ENCODE measurements around the gene METTL6. TPM values are rescaled to one million over a fixed set of nuclear protein-coding genes. Genes with fewer than 3 reads are reported as not detected.
"Not testable (repeated sequence)": the region's sequence is repeated elsewhere in the genome, so short reads cannot be mapped to it uniquely, and the experiment has no call there.

METTL6 gene
- total and polyA plus RNA-seq, 7 donors, result 6.5 to 18.5 (median 8.1) TPM

DNA sequence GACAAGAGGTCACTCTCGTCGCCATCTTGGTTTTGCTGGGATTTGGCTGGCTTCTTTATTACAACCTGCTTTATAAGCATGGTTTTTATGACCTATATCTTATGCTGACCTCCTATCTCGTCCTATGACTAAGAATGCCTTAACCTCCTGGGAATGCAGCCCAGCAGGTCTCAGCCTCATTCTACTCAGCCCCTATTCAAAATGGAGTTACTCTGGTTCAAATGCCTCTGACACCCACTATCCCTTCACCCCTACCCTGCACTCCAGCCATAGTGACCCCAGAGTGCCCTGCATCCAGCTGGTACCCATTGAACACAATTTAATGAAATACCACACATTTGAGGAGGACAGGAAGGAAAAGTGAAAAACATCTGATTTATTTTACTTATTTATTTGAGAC is 23.4 kb downstream of the METTL6 start:
- intact Hi-C loops (cut with DNase I), result loop anchor here in 1 of 2 donors (10.0 kb wide), 1 partner anchor 299 kb away; no protein-coding TSS in a partner anchor
- 74 to 93% (median 84%) methylated on average over 3 of the region's 3 CpGs for WGBS, 3 donors
- Histone ChIP-seq H3K36me3 (ENCODE audit: insufficient read depth in 1 of 2, low read depth in 1 of 2) (peaks cover 0 to 3% of the 10 kb centered on the region in 2 donors), H3K4me3 (no peak overlapping the region), H3K27me3 (ENCODE audit: insufficient read depth in 3 of 3, low read length in 2 of 3) (no peaks in the 10 kb centered on the region), H3K4me1 (no peaks in the 10 kb centered on the region), H3K27ac (no peak overlapping the region), H3K9me3 (no peaks in the 10 kb centered on the region)
- ATAC-seq (no peak), DNase-seq (no peak)
- TF ChIP-seq, protein P1, sequence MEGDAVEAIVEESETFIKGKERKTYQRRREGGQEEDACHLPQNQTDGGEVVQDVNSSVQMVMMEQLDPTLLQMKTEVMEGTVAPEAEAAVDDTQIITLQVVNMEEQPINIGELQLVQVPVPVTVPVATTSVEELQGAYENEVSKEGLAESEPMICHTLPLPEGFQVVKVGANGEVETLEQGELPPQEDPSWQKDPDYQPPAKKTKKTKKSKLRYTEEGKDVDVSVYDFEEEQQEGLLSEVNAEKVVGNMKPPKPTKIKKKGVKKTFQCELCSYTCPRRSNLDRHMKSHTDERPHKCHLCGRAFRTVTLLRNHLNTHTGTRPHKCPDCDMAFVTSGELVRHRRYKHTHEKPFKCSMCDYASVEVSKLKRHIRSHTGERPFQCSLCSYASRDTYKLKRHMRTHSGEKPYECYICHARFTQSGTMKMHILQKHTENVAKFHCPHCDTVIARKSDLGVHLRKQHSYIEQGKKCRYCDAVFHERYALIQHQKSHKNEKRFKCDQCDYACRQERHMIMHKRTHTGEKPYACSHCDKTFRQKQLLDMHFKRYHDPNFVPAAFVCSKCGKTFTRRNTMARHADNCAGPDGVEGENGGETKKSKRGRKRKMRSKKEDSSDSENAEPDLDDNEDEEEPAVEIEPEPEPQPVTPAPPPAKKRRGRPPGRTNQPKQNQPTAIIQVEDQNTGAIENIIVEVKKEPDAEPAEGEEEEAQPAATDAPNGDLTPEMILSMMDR (IDR thresholded peaks at IDR 0.05), result no peak

DNA sequence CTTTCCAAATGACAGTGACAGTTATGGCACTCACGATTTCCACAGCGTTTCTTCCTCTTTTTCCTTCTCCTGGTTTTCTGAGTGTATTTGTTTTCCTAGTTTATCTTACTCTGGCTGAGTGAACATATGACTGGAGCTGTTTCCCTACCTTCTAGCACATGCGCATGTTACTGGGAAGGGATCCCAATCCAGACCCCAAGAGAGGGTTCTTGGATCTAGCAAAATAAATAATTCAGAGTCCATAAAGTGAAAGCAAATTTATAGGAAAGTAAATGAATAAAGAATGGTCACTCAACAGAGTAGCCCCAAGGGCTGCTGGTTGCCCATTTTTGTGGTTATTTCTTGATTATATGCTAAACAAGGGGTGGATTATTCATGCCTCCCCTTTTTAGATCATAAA is 23.8 kb downstream of the METTL6 start:
- no peaks in the 10 kb centered on the region for H3K27me3 ChIP-seq (ENCODE audit: insufficient read depth in 3 of 3, low read length in 2 of 3)
- H3K27ac ChIP-seq, result no peak overlapping the region
- H3K4me1 ChIP-seq, result no peaks in the 10 kb centered on the region
- H3K36me3 ChIP-seq (ENCODE audit: insufficient read depth in 1 of 2, low read depth in 1 of 2), result no peaks in the 10 kb centered on the region
- 71 to 76% (median 71%) methylated on average over 3 of the region's 3 CpGs for WGBS, 3 donors
- intact Hi-C loops (cut with DNase I), result loop anchor here in 1 of 2 donors (10.0 kb wide), 1 partner anchor 299 kb away; no protein-coding TSS in a partner anchor
- no peak overlapping the region for H3K4me3 ChIP-seq
- H3K9me3 ChIP-seq, result no peaks in the 10 kb centered on the region
- TF ChIP-seq, protein P1 (IDR thresholded peaks at IDR 0.05), result no peak
- DNase-seq, result no peak
- ATAC-seq, result no peak

DNA sequence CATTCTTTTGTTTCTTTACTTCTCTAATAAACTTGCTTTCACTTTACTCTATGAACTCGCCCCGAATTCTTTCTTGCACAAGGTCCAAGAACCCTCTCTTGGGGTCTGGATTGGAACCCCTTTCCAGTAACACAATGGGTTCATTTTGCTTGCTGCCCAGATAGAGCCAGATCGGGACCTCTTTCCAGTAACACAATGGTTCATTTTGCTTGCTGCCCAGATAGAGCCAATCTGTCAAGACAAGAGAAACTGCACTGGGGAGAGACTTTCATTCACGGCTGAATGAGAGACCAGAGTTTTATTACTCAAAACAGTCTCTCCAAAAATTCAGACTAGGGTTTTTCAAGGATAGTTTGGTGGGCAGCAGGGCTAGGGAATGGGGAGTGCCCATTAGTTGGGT is 25.4 kb downstream of the METTL6 start:
- H3K27ac ChIP-seq, result no peak overlapping the region
- DNase-seq, result no peak
- H3K27me3 ChIP-seq (ENCODE audit: insufficient read depth in 3 of 3, low read length in 2 of 3), result no peaks in the 10 kb centered on the region
- TF ChIP-seq, protein P1 (IDR thresholded peaks at IDR 0.05), result no peak
- no peak overlapping the region for H3K4me3 ChIP-seq
- 76 to 86% (median 82%) methylated on average over 4 of the region's 4 CpGs for WGBS, 3 donors
- H3K36me3 ChIP-seq (ENCODE audit: insufficient read depth in 1 of 2, low read depth in 1 of 2), result no peaks in the 10 kb centered on the region
- no peak for ATAC-seq
- intact Hi-C loops (cut with DNase I), result loop anchor here in 1 of 2 donors (10.0 kb wide), 1 partner anchor 297 kb away; no protein-coding TSS in a partner anchor
- no peaks in the 10 kb centered on the region for H3K4me1 ChIP-seq
- H3K9me3 ChIP-seq, result no peaks in the 10 kb centered on the region

DNA sequence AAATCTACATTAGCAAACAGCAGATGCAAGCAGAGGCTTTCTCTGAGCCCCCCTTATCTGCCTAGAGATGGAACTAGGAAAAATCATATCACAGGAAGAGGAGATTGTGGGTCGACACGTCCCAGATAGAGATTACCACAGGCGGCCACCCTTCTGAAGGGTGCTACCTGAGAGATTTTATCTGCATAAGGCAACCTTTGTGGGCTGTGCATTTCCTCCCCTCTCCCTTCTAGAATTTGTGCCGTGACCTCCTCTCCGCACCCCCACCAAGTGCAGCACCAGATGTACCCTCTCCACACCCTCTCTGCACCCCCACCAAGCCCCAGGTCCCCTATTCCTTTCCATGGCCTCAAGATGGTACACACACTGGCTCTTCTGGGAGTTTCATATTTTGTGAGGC is 27.4 kb downstream of the METTL6 start:
- DNase-seq, result no peak
- no peaks in the 10 kb centered on the region for H3K9me3 ChIP-seq
- 82 to 90% (median 83%) methylated on average over 5 of the region's 5 CpGs for WGBS, 3 donors
- intact Hi-C loops (cut with DNase I), result loop anchor here in 1 of 2 donors (10.0 kb wide), 1 partner anchor 295 kb away; no protein-coding TSS in a partner anchor
- no peak for ATAC-seq
- no peak overlapping the region for H3K4me3 ChIP-seq
- no peaks in the 10 kb centered on the region for H3K27me3 ChIP-seq (ENCODE audit: insufficient read depth in 3 of 3, low read length in 2 of 3)
- H3K36me3 ChIP-seq (ENCODE audit: insufficient read depth in 1 of 2, low read depth in 1 of 2), result no peaks in the 10 kb centered on the region
- no peak overlapping the region for H3K27ac ChIP-seq
- TF ChIP-seq, protein P1 (IDR thresholded peaks at IDR 0.05), result no peak
- H3K4me1 ChIP-seq, result no peaks in the 10 kb centered on the region

DNA sequence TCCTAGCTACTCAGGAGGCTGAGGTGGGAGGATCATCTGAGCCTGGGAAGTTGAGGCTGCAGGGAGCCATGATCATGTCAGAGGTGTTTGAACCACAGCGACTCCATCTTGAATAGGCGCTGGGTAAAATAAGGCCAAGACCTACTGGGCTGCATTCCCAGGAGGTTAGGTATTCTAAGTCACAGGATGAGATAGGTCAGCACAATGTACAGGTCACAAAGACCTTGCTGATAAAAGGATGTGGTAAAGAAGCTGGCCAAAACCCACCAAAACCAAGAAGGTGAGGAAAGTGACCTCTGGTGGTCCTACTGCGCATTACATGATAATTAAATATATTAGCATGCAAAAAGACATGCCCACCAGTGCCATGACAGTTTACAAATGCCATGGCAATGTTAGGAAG is 28.6 kb downstream of the METTL6 start:
- H3K36me3 ChIP-seq (ENCODE audit: insufficient read depth in 1 of 2, low read depth in 1 of 2); H3K27ac ChIP-seq; H3K27me3 ChIP-seq (ENCODE audit: insufficient read depth in 3 of 3, low read length in 2 of 3); ATAC-seq; H3K4me3 ChIP-seq; intact Hi-C loops (cut with DNase I); H3K9me3 ChIP-seq; DNase-seq; H3K4me1 ChIP-seq: not testable (repeated sequence)
- TF ChIP-seq, protein P1 (IDR thresholded peaks at IDR 0.05), result peak; percentile 19
- WGBS, 3 donors, result 92 to 96% (median 96%) methylated on average over 3 of the region's 3 CpGs

DNA sequence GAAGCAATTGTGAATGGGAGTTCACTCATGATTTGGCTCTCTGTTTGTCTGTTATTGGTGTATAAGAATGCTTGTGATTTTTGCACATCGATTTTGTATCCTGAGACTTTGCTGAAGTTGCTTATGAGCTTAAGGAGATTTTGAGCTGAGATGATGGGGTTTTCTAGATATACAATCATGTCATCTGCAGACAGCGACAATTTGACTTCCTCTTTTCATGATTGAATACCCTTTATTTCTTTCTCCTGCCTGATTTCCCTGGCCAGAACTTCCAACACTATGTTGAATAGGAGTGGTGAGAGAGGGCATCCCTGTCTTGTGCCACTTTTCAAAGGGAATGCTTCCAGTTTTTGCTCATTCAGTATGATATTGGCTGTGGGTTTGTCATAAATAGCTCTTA is 34.1 kb downstream of the METTL6 start:
- intact Hi-C loops (cut with DNase I); H3K4me1 ChIP-seq; H3K27me3 ChIP-seq (ENCODE audit: insufficient read depth in 3 of 3, low read length in 2 of 3); DNase-seq; H3K9me3 ChIP-seq; ATAC-seq; H3K4me3 ChIP-seq; H3K27ac ChIP-seq; H3K36me3 ChIP-seq (ENCODE audit: insufficient read depth in 1 of 2, low read depth in 1 of 2): not testable (repeated sequence)
- 83 to 95% (median 93%) methylated on average over 2 of the region's 2 CpGs for WGBS, 3 donors
